SK-N-SH treated with all-trans-retinoic acid at 6 μM for 48 hours (cell line): ENCODE data around the gene GAK.

Source experiments
- ARNTL ChIP-seq: fragments of 450-650 bp; formaldehyde crosslinking; IDR thresholded peaks from 2 replicates; pipeline ENCODE4 v1.5.0; 2020; ENCODE audit warnings: low read depth, mild to moderate bottlenecking, moderate library complexity, borderline replicate concordance
- CREB5 ChIP-seq: fragments of 250-450 bp; sonication (Bioruptor Pico); IDR thresholded peaks from 2 replicates; pipeline ENCODE4 v1.5.1; 2020; ENCODE audit warnings: low read depth, mild to moderate bottlenecking, moderate library complexity
- CSDC2 ChIP-seq: fragments of 250-450 bp; sonication (Bioruptor Pico); IDR thresholded peaks from 2 replicates; pipeline ENCODE4 v1.5.0; 2020; ENCODE audit warnings: mild to moderate bottlenecking, moderate library complexity
- ESRRG ChIP-seq: fragments of 250-450 bp; sonication (Bioruptor Pico); IDR thresholded peaks from 2 replicates; pipeline ENCODE4 v1.6.1; 2021; ENCODE audit warnings: mild to moderate bottlenecking
- ISL1 ChIP-seq: fragments of 250-450 bp; sonication (Bioruptor Pico); IDR thresholded peaks from 2 replicates; pipeline ENCODE4 v2.1.2; 2022; ENCODE audit warnings: mild to moderate bottlenecking, moderate library complexity
- TCF4 ChIP-seq: fragments of 250-450 bp; sonication (Bioruptor Pico); IDR thresholded peaks from 2 replicates; pipeline ENCODE4 v1.8.0; 2021; ENCODE audit warnings: mild to moderate bottlenecking, moderate library complexity, borderline replicate concordance
- ZFP30 ChIP-seq: fragments of 450-650 bp; formaldehyde crosslinking; IDR thresholded peaks from 2 replicates; pipeline ENCODE4 v1.5.0; 2022; ENCODE audit warnings: mild to moderate bottlenecking, moderate library complexity

GRCh38 chr4:884896-885295 lies 47.2 kb downstream of the GAK start:
- TF ChIP-seq CREB5 (CRISPR knock-in tag): no peak
- TF ChIP-seq ZFP30: no peak
- no peak for TF ChIP-seq ESRRG (CRISPR knock-in tag)
- no peak for TF ChIP-seq ARNTL
- no peak for TF ChIP-seq ISL1 (CRISPR knock-in tag)
- TF ChIP-seq TCF4 (CRISPR knock-in tag): no peak
- TF ChIP-seq CSDC2 (CRISPR knock-in tag): no peak
